ENCODE data around the gene PLCG2. TPM values are rescaled to one million over a fixed set of nuclear protein-coding genes. Genes with fewer than 3 reads are reported as not detected.
"Not testable (repeated sequence)": the region's sequence is repeated elsewhere in the genome, so short reads cannot be mapped to it uniquely, and the experiment has no call there.

The PLCG2 gene
- total and polyA plus RNA-seq, 3 donors from 2014 or later, result 6.8 to 11.3 (median 8.0) TPM

GRCh38 chr16:81932668-81933067, 153.6 kb downstream of the PLCG2 start:
- no peaks in the 10 kb centered on the region for H3K9me3 ChIP-seq
- 71 to 78% methylated on average over 3 to 4 of the region's 4 CpGs for WGBS, 2 donors
- intact Hi-C loops (cut with DNase I; ENCODE audit: low total_unique reads), result no loop called here
- H3K27me3 ChIP-seq, result no peaks in the 10 kb centered on the region
- TF ChIP-seq POLR2A (IDR thresholded peaks at IDR 0.05) (no peak), CTCF (IDR thresholded peaks at IDR 0.05) (no peak)
- no peak overlapping the region for H3K27ac ChIP-seq
- no peak overlapping the region for H3K4me3 ChIP-seq
- H3K36me3 ChIP-seq (ENCODE audit: low read depth, missing control alignments), result no peaks in the 10 kb centered on the region
- no peaks in the 10 kb centered on the region for H3K4me1 ChIP-seq
- no peak for DNase-seq

- no peak for DNase-seq
- H3K4me3 ChIP-seq, result no peak overlapping the region
- TF ChIP-seq POLR2A (IDR thresholded peaks at IDR 0.05) (no peak), CTCF (IDR thresholded peaks at IDR 0.05) (no peak)
- 86 to 99% methylated on average over 3 of the region's 3 CpGs for WGBS, 2 donors
- no peaks in the 10 kb centered on the region for H3K9me3 ChIP-seq
- H3K27ac ChIP-seq, result no peak overlapping the region
- H3K27me3 ChIP-seq, result no peaks in the 10 kb centered on the region
- intact Hi-C loops (cut with DNase I; ENCODE audit: low total_unique reads), result no loop called here
- H3K4me1 ChIP-seq, result no peaks in the 10 kb centered on the region
- no peaks in the 10 kb centered on the region for H3K36me3 ChIP-seq (ENCODE audit: low read depth, missing control alignments)
Observed at GRCh38 chr16:81933361-81933760, 154.3 kb downstream of the PLCG2 start.

GRCh38 chr16:81934711-81935110, 155.6 kb downstream of the PLCG2 start:
- H3K27me3 ChIP-seq; intact Hi-C loops (cut with DNase I; ENCODE audit: low total_unique reads); H3K36me3 ChIP-seq (ENCODE audit: low read depth, missing control alignments); H3K4me1 ChIP-seq; H3K4me3 ChIP-seq; H3K27ac ChIP-seq; H3K9me3 ChIP-seq; DNase-seq: not testable (repeated sequence)
- 81 to 85% methylated on average over 6 of the region's 6 CpGs for WGBS, 2 donors

- H3K27me3 ChIP-seq, result no peaks in the 10 kb centered on the region
- no peaks in the 10 kb centered on the region for H3K36me3 ChIP-seq (ENCODE audit: low read depth, missing control alignments)
- TF ChIP-seq POLR2A (IDR thresholded peaks at IDR 0.05) (no peak), CTCF (IDR thresholded peaks at IDR 0.05) (no peak)
- no peak overlapping the region for H3K27ac ChIP-seq
- no peak overlapping the region for H3K4me3 ChIP-seq
- H3K9me3 ChIP-seq, result no peaks in the 10 kb centered on the region
- no peaks in the 10 kb centered on the region for H3K4me1 ChIP-seq
- WGBS, 2 donors, result 85 to 90% methylated on average over 22 to 23 of the region's 23 CpGs
- DNase-seq, result no peak
- intact Hi-C loops (cut with DNase I; ENCODE audit: low total_unique reads), result no loop called here
Observed at GRCh38 chr16:81936209-81937000, 157.3 kb downstream of the PLCG2 start.

GRCh38 chr16:81937305-81938038, 158.4 kb downstream of the PLCG2 start:
- 47 to 71% methylated on average over 13 of the region's 13 CpGs for WGBS, 2 donors
- Histone ChIP-seq H3K9me3 (no peaks in the 10 kb centered on the region), H3K36me3 (ENCODE audit: low read depth, missing control alignments) (no peaks in the 10 kb centered on the region), H3K27ac (no peak overlapping the region), H3K4me3 (no peak overlapping the region), H3K27me3 (no peaks in the 10 kb centered on the region), H3K4me1 (no peaks in the 10 kb centered on the region)
- intact Hi-C loops (cut with DNase I; ENCODE audit: low total_unique reads), result no loop called here
- DNase-seq, result peak; percentile 40
- TF ChIP-seq CTCF (IDR thresholded peaks at IDR 0.05) (no peak), POLR2A (IDR thresholded peaks at IDR 0.05) (no peak)
